Measurements from ENCODE around the gene SDF4. TPM values are rescaled to one million over a fixed set of nuclear protein-coding genes. Genes with fewer than 3 reads are reported as not detected.

SDF4 gene
- total RNA-seq, 2 donors from 2014 or later: 157 to 230 TPM

DNA sequence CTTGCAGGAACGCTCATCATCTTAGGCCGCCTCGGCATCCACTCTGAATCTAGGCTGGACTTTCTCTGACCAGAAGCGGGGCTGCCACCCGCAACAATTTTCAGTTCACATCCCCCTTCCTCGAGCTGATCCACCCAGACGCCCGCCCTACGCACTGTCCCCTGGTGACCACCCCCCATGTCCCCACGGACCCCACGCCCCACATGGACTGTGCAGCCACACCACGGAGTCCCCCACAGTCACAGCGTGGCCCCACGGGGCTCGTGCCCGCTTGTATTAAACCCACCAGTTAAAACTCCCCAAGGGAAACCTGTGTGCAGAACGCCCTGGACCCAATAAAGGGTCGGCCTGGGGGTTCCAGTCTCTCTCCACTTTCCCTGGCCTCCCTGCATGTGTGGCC lies 27.7 kb upstream of the SDF4 start:
- Histone ChIP-seq H3K36me3 (peaks cover 53% of the 10 kb centered on the region), H3K4me1 (ENCODE audit: control insufficient read depth in 1 of 2, low read depth in 2 of 2) (no peaks in the 10 kb centered on the region), H3K9me3 (no peaks in the 10 kb centered on the region), H3K27me3 (replicated peaks; ENCODE audit: insufficient read depth) (no peaks in the 10 kb centered on the region), H3K27ac (no peak overlapping the region), H3K4me3 (no peak overlapping the region)
- TF ChIP-seq, protein P1, sequence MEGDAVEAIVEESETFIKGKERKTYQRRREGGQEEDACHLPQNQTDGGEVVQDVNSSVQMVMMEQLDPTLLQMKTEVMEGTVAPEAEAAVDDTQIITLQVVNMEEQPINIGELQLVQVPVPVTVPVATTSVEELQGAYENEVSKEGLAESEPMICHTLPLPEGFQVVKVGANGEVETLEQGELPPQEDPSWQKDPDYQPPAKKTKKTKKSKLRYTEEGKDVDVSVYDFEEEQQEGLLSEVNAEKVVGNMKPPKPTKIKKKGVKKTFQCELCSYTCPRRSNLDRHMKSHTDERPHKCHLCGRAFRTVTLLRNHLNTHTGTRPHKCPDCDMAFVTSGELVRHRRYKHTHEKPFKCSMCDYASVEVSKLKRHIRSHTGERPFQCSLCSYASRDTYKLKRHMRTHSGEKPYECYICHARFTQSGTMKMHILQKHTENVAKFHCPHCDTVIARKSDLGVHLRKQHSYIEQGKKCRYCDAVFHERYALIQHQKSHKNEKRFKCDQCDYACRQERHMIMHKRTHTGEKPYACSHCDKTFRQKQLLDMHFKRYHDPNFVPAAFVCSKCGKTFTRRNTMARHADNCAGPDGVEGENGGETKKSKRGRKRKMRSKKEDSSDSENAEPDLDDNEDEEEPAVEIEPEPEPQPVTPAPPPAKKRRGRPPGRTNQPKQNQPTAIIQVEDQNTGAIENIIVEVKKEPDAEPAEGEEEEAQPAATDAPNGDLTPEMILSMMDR (IDR thresholded peaks at IDR 0.05): no peak
- ATAC-seq (ENCODE audit: insufficient number of reproducible peaks, low FRiP score, low read depth): no peak
- DNase-seq (ENCODE audit: low spot score): no peak

DNA sequence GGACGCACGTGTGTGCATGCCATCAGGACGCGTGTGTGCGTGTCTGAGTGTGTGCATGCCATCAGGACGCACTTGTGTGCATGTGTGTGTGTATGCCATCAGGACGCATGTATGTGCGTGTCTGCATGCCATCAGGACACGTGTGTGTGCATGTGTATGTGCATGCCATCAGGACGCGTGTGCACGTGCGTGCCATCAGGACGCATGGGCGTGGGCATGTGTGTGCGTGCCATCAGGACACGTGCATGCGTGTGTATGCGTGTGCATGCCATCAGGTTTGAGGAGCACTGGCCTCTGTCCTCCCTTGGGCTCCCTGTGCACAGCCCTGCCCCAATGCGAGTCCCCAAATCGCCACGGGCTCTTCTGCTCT lies 27.3 kb upstream of the SDF4 start:
- H3K27me3 ChIP-seq (replicated peaks; ENCODE audit: insufficient read depth): no peaks in the 10 kb centered on the region
- no peak for DNase-seq (ENCODE audit: low spot score)
- no peak overlapping the region for H3K27ac ChIP-seq
- H3K9me3 ChIP-seq: no peaks in the 10 kb centered on the region
- H3K4me1 ChIP-seq (ENCODE audit: control insufficient read depth in 1 of 2, low read depth in 2 of 2): no peaks in the 10 kb centered on the region
- H3K4me3 ChIP-seq: no peak overlapping the region
- H3K36me3 ChIP-seq: peaks cover 53% of the 10 kb centered on the region
- ATAC-seq (ENCODE audit: insufficient number of reproducible peaks, low FRiP score, low read depth): no peak
- TF ChIP-seq, protein P1 (IDR thresholded peaks at IDR 0.05): no peak

DNA sequence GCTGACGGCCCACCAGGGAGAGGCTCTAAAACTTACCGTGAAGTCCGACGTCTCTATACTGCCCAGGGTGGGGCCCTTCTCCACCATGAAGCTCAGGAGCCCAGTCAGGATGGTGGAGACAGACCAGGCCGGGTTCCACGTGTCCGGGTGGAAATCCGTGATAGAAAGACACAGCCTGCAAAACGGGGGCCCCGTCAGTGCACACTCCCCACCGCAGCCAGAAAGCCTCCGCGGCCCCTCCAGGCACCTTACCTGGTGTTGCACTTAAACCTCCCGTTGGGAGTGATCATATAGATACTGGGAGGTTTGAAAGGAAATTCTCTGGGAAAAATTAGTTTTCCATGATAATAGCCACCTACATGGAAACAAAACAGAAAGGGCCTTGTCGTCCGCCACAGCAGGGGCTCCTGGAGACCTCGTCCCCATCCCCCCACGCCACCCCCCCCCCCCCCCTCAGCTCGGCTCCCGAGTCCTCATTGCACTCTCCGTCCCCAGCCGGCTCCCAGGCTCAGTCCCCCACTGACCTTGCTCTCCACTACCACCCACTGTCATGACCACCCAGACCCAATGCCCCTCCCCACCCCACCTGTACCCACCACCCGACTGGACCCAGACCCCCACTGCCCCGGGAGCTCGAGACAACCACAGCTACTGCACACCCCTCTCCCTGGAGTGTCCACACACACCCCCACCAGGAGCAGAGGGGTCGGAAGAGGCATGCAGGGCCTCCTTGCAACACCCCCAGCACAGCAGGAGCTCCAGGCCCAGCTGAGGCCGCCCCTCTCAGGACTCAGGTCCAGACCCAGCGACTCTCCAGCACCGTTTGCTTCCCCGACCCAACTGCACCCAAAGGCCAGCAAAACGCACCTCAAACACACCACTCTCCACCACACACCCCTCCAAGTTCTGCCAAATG lies 25.4 kb upstream of the SDF4 start:
- Histone ChIP-seq H3K9me3 (no peaks in the 10 kb centered on the region), H3K27me3 (replicated peaks; ENCODE audit: insufficient read depth) (no peaks in the 10 kb centered on the region), H3K4me1 (ENCODE audit: control insufficient read depth in 1 of 2, low read depth in 2 of 2) (no peaks in the 10 kb centered on the region), H3K27ac (no peak overlapping the region), H3K36me3 (peaks cover 51% of the 10 kb centered on the region), H3K4me3 (no peak overlapping the region)
- TF ChIP-seq, protein P1 (IDR thresholded peaks at IDR 0.05): no peak
- ATAC-seq (ENCODE audit: insufficient number of reproducible peaks, low FRiP score, low read depth) (no peak), DNase-seq (ENCODE audit: low spot score) (no peak)

DNA sequence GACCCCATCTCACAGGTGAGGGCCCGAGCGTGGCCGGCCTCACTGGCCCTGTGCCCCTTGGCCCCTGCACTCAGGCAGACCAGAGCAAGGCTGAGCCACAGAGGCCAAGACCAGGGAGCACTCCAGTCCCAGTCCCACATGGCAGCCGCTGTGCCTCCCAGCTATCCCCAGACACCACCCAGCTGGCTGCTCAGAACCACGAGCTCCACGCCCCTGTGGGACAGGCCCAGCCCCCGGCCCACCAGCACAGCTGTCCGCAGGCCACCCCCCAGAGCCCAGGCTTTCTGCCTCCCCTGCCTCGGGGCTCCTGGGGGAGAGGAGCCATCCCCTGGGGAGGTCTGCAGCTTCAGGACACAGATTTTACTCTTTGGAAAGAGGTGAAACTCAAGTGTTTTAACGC lies 23.8 kb upstream of the SDF4 start:
- TF ChIP-seq, protein P1 (IDR thresholded peaks at IDR 0.05): no peak
- no peak overlapping the region for H3K4me3 ChIP-seq
- H3K36me3 ChIP-seq: peaks cover 37% of the 10 kb centered on the region
- no peak for DNase-seq (ENCODE audit: low spot score)
- ATAC-seq (ENCODE audit: insufficient number of reproducible peaks, low FRiP score, low read depth): no peak
- H3K4me1 ChIP-seq (ENCODE audit: control insufficient read depth in 1 of 2, low read depth in 2 of 2): no peaks in the 10 kb centered on the region
- no peaks in the 10 kb centered on the region for H3K9me3 ChIP-seq
- no peak overlapping the region for H3K27ac ChIP-seq
- H3K27me3 ChIP-seq (replicated peaks; ENCODE audit: insufficient read depth): no peaks in the 10 kb centered on the region

DNA sequence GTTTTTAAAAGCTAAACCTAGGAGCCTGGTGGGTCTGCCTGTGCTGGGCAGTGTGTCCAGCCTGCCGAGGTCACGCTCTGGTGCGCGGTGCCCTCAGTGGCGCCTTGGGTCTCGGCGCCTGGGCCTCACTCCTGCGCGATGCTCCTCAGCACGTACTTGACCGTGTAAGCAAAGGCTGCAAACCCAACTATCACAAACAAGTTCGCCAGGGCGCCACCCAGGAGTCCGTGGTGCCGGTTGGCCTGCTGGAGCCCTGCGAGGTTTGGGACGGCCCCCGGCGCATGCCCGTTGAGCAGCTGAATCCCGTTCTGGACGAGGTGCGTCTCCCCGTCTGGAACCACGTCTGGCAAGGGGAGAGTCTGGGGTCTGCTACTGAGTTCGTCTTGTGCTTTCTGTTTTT lies 23.3 kb upstream of the SDF4 start:
- Histone ChIP-seq H3K36me3 (peaks cover 36% of the 10 kb centered on the region), H3K27me3 (replicated peaks; ENCODE audit: insufficient read depth) (no peaks in the 10 kb centered on the region), H3K9me3 (no peaks in the 10 kb centered on the region), H3K27ac (no peak overlapping the region), H3K4me1 (ENCODE audit: control insufficient read depth in 1 of 2, low read depth in 2 of 2) (no peaks in the 10 kb centered on the region), H3K4me3 (no peak overlapping the region)
- ATAC-seq (ENCODE audit: insufficient number of reproducible peaks, low FRiP score, low read depth): no peak
- TF ChIP-seq, protein P1 (IDR thresholded peaks at IDR 0.05): no peak
- no peak for DNase-seq (ENCODE audit: low spot score)
